Esophagus squamous epithelium (tissue), 4 donors: ENCODE data around the gene FLVCR2.

Experiments
- CTCF ChIP-seq, 6 experiments: fragments of 450-650 bp in 4 of 6; fragments of 200-600 bp in 2 of 6; sonication (generic) in 2 of 6; IDR thresholded peaks; one replicate each; pipeline ENCODE4 v1.5.1; 2016 to 2019; ENCODE audit warnings: antibody characterized with exemption in 6 of 6, mild to moderate bottlenecking in 4 of 6, moderate library complexity in 4 of 6
- POLR2A ChIP-seq, 4 donors: fragments of 450-650 bp; IDR thresholded peaks; one replicate each; pipeline ENCODE4 v1.6.1; 2017; ENCODE audit warnings: antibody characterized with exemption in 4 of 4, mild to moderate bottlenecking in 4 of 4, moderate library complexity in 3 of 4

- no peak for TF ChIP-seq CTCF (IDR thresholded peaks at IDR 0.05)
- TF ChIP-seq POLR2A (IDR thresholded peaks at IDR 0.05) = no peak
These were observed 53.0 kb downstream of the FLVCR2 start for GRCh38 chr14:75631453-75631831.
